Tibial nerve (tissue), 3 donors: ENCODE results near the gene NDFIP1.

Source experiments
- CTCF ChIP-seq, 5 experiments: fragments of 200-600 bp in 3 of 5; fragments of 450-650 bp in 2 of 5; sonication (generic) in 3 of 5; IDR thresholded peaks; one replicate each; pipeline ENCODE4 v1.5.1; 2016 to 2019; ENCODE audit warnings: antibody characterized with exemption in 5 of 5, mild to moderate bottlenecking in 3 of 5, moderate library complexity in 2 of 5
- POLR2A ChIP-seq, 2 donors: fragments of 450-650 bp; IDR thresholded peaks; one replicate each; pipeline ENCODE4 v1.6.1; 2017; ENCODE audit warnings: antibody characterized with exemption in 2 of 2, mild to moderate bottlenecking in 2 of 2, moderate library complexity in 2 of 2

GRCh38 chr5:142110988-142111687 is 2.6 kb downstream of the NDFIP1 start:
- TF ChIP-seq POLR2A (IDR thresholded peaks at IDR 0.05) (no peak), CTCF (IDR thresholded peaks at IDR 0.05) (no peak)
